Panc1 (cell line): ENCODE results near the gene PLOD3. TPM values are rescaled to one million over a fixed set of nuclear protein-coding genes. Genes with fewer than 3 reads are reported as not detected.

Experiments used
- ATAC-seq: fragments of 200-7000 bp; cut with Tn5 transposase; 2 replicates; pipeline ENCODE4 v1.9.1; 2020; ENCODE audit warnings: mild to moderate bottlenecking, moderate library complexity
- BruUV-seq: library from RNA; stranded (reverse); fragments of 400-500 nt; replicated peaks from 2 replicates; lab custom pipeline; 2021; lab: Mats Ljungman, UMichigan
- CTCF ChIA-PET: fragments of 300-600 bp; sonication (Branson Sonifier 250); formaldehyde crosslinking; loops from one replicate; lab custom pipeline; 2022; ENCODE audit warnings: antibody characterized with exemption; lab: Charles Lee
- POLR2A ChIA-PET: fragments of 300-600 bp; sonication (Branson Sonifier 250); formaldehyde crosslinking; loops from one replicate; lab custom pipeline; 2022; ENCODE audit warnings: antibody characterized with exemption; lab: Charles Lee
- DNase-seq: peaks from one replicate; pipeline ENCODE4 v3.0.0-alpha.2; 2010; ENCODE audit warnings: low read depth, low spot score
- H3K27ac ChIP-seq: 2 replicates; pipeline ENCODE4 v1.5.1; 2011; ENCODE audit warnings: mild to moderate bottlenecking, low read length, inconsistent platforms
- H3K27me3 ChIP-seq: fragments of 200-500 bp; sonication (Bioruptor generic); 2 replicates; pipeline ENCODE4 v1.6.0; 2014; ENCODE audit warnings: low read length, inconsistent platforms; ENCODE audit not compliant: control insufficient read depth, insufficient read depth
- H3K36me3 ChIP-seq: fragments of 200-500 bp; sonication (Bioruptor generic); 2 replicates; pipeline ENCODE4 v1.5.1; 2014; ENCODE audit warnings: inconsistent platforms, mild to moderate bottlenecking, low read length, moderate library complexity; ENCODE audit not compliant: control insufficient read depth, insufficient read depth
- H3K4me1 ChIP-seq: 2 replicates; pipeline ENCODE4 v1.5.1; 2011; ENCODE audit warnings: inconsistent platforms, mild to moderate bottlenecking, low read length, moderate library complexity; ENCODE audit not compliant: control insufficient read depth, insufficient read depth
- H3K4me3 ChIP-seq, 2 experiments: 2 replicates each; pipeline ENCODE4 v1.5.1; 2011 to 2012; ENCODE audit warnings: low read depth in 2 of 2, low read length in 2 of 2, mild to moderate bottlenecking in 2 of 2, inconsistent platforms in 1 of 2, moderate library complexity in 1 of 2
- H3K9me3 ChIP-seq: fragments of 200-500 bp; sonication (Bioruptor generic); 2 replicates; pipeline ENCODE4 v1.5.1; 2014; ENCODE audit warnings: low read depth, mild to moderate bottlenecking, inconsistent platforms, low read length, moderate library complexity; ENCODE audit not compliant: control insufficient read depth, insufficient read depth
- POLR2AphosphoS5 ChIP-seq: IDR thresholded peaks from 2 replicates; pipeline ENCODE4 v1.6.1; 2012; ENCODE audit warnings: mild to moderate bottlenecking, low read depth, low read length, moderate library complexity
- SIN3A ChIP-seq: IDR thresholded peaks from 2 replicates; pipeline ENCODE4 v1.6.1; 2012; ENCODE audit warnings: low read depth, mild to moderate bottlenecking, low read length, moderate library complexity, borderline replicate concordance; ENCODE audit not compliant: insufficient read depth
- TCF7L2 ChIP-seq: IDR thresholded peaks from 2 replicates; pipeline ENCODE4 v1.6.1; 2011; ENCODE audit warnings: mild to moderate bottlenecking, low read depth, low read length, inconsistent platforms
- in situ Hi-C: cut with HindIII; loops from 2 replicates; pipeline ENCODE4 v1.10.0; 2016; ENCODE audit warnings: low sequenced_read_pairs, low pct_unique_long_range_greater_than_20kb
- intact Hi-C: fragments of 100-400 bp; cut with micrococcal nuclease; formaldehyde crosslinking; loops from one replicate; pipeline ENCODE4 v1.10.0; 2022; ENCODE audit not compliant: unreplicated experiment
- total RNA-seq: library from RNA; stranded (reverse); gene quantifications from one replicate; pipeline ENCODE4 v1.2.1, GENCODE V29; 2021; ENCODE audit not compliant: unreplicated experiment
- TF ChIP-seq, protein P1 (sequence below): fragments of 450-650 bp; IDR thresholded peaks from 2 replicates; pipeline ENCODE4 v1.5.1; 2017; ENCODE audit warnings: mild to moderate bottlenecking
- TF ChIP-seq, protein P2 (sequence below), 2 experiments: IDR thresholded peaks; 2 replicates each; pipeline ENCODE4 v1.6.1; 2011 to 2012; ENCODE audit warnings: low read depth in 2 of 2, control low read depth in 1 of 2, low read length in 1 of 2, mild to moderate bottlenecking in 1 of 2, moderate library complexity in 1 of 2; ENCODE audit not compliant: insufficient read depth in 1 of 2

The PLOD3 gene
- total RNA-seq, 1 experiment from 2014 or later: 93.0 TPM

DNA sequence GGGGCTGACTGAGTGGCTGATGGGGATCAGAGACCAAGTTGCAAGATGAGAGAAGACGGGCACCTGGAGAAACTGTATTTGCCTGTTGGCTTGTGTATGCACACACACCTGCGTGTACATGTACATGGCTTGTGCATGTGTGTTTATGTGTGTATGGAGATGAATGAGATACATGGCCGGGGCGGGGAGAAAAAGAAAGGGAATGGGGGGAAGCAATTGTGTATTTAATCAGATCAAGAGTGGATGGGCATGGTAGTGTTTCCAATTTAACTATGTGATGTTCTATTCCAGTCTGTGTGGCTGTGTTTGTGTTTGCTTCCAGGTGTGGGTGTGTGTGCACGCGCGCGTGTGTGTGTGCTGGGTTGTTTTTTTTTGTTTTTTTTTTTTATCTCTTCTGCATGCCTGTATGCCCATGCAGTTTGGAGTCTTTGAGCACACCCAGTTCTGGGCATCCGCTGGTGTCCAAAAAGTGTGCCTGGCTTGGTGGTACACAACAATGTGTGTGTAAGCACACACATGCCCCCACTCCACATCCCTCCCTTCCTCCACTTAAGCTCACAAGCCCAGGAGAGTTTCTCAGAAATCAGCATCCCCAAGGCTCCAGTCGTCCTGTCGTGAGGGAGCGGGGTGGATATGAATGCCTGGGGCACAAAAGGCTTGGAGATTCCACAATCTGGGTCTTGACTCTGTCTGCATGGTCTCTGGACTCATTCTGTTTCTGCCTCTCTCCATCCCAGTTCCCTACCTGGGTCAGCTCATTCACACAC, 49.6 kb downstream of the PLOD3 start:
- no peak for ATAC-seq
- POLR2A ChIA-PET: interaction anchor here (0.7 kb wide), 1 partner anchor 8 kb away, joined by 5 read pairs; no protein-coding TSS in a partner anchor
- TF ChIP-seq SIN3A (no peak), TCF7L2 (no peak), POLR2AphosphoS5 (no peak)
- TF ChIP-seq, protein P1, sequence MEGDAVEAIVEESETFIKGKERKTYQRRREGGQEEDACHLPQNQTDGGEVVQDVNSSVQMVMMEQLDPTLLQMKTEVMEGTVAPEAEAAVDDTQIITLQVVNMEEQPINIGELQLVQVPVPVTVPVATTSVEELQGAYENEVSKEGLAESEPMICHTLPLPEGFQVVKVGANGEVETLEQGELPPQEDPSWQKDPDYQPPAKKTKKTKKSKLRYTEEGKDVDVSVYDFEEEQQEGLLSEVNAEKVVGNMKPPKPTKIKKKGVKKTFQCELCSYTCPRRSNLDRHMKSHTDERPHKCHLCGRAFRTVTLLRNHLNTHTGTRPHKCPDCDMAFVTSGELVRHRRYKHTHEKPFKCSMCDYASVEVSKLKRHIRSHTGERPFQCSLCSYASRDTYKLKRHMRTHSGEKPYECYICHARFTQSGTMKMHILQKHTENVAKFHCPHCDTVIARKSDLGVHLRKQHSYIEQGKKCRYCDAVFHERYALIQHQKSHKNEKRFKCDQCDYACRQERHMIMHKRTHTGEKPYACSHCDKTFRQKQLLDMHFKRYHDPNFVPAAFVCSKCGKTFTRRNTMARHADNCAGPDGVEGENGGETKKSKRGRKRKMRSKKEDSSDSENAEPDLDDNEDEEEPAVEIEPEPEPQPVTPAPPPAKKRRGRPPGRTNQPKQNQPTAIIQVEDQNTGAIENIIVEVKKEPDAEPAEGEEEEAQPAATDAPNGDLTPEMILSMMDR: no peak
- TF ChIP-seq, protein P2, sequence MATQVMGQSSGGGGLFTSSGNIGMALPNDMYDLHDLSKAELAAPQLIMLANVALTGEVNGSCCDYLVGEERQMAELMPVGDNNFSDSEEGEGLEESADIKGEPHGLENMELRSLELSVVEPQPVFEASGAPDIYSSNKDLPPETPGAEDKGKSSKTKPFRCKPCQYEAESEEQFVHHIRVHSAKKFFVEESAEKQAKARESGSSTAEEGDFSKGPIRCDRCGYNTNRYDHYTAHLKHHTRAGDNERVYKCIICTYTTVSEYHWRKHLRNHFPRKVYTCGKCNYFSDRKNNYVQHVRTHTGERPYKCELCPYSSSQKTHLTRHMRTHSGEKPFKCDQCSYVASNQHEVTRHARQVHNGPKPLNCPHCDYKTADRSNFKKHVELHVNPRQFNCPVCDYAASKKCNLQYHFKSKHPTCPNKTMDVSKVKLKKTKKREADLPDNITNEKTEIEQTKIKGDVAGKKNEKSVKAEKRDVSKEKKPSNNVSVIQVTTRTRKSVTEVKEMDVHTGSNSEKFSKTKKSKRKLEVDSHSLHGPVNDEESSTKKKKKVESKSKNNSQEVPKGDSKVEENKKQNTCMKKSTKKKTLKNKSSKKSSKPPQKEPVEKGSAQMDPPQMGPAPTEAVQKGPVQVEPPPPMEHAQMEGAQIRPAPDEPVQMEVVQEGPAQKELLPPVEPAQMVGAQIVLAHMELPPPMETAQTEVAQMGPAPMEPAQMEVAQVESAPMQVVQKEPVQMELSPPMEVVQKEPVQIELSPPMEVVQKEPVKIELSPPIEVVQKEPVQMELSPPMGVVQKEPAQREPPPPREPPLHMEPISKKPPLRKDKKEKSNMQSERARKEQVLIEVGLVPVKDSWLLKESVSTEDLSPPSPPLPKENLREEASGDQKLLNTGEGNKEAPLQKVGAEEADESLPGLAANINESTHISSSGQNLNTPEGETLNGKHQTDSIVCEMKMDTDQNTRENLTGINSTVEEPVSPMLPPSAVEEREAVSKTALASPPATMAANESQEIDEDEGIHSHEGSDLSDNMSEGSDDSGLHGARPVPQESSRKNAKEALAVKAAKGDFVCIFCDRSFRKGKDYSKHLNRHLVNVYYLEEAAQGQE (IDR thresholded peaks at IDR 0.05; ENCODE audit: insufficient read depth in 1 of 2, low read depth in 2 of 2, low read length in 1 of 2): no peak

DNA sequence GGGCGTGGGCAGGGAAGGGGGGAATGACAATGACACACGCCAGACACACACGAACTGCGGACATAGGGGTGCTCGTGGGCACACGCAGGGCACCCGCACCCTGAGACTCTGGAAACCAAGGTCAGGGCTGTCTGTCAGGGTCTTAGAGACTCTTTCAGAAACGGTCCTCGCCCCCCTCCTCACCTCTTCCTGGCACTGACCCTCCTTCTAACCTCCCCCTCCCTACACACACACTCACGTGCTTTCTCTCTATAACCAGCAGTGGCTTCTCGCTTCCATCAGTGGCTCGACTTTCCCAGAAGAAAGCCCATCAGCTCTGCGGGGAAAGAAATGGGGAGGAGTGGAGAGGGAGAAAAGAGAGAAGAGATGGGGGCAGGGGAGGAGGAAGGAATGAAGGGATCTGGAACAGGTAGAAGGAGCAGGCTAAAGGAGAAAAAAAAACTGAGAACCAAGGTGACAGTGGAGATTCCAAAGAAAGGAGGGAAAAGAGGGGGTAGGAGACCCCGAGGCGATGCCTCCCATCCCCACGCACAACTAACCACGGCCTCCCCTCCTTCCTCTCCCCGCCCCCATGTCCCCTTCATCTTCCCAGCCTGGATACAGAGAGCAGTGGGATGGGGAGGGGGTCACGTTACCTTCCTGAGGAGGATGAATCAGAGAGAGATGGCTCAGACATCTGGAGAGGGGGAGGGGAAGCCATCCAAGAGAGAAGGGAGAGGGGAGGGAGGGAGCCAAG, 50.3 kb downstream of the PLOD3 start:
- Histone ChIP-seq H3K36me3 (no peaks in the 10 kb centered on the region), H3K27ac (no peak overlapping the region), H3K27me3 (peaks cover 16% of the 10 kb centered on the region), H3K4me1 (peaks cover 46% of the 10 kb centered on the region), H3K4me3 (peak overlapping the region in 1 of 2 experiments; percentile 33; a peak in 2 of 4 replicates), H3K9me3 (no peaks in the 10 kb centered on the region)
- POLR2A ChIA-PET: no interaction called here
- in situ Hi-C loops: no loop called here
- intact Hi-C loops: no loop called here
- no TSS peak for BruUV-seq
- TF ChIP-seq, protein P2 (IDR thresholded peaks at IDR 0.05; ENCODE audit: insufficient read depth in 1 of 2, low read depth in 2 of 2, low read length in 1 of 2): 0 out of 4 replicates have a peak, but pooled peaks of 1 of the 2 experiments have one; percentile 12
- TF ChIP-seq, protein P1: no peak
- no peak for ATAC-seq
- no peak for DNase-seq
- CTCF ChIA-PET: no interaction called here

More for the DNA sequence above, 49.6 kb downstream of the PLOD3 start:
- intact Hi-C loops: no loop called here
- Histone ChIP-seq H3K36me3 (no peaks in the 10 kb centered on the region), H3K27me3 (peaks cover 16% of the 10 kb centered on the region), H3K27ac (no peak overlapping the region), H3K4me3 (no peak overlapping the region), H3K4me1 (peaks cover 43% of the 10 kb centered on the region), H3K9me3 (no peaks in the 10 kb centered on the region)
- no peak for DNase-seq
- no TSS peak for BruUV-seq
- in situ Hi-C loops: no loop called here
- CTCF ChIA-PET: no interaction called here
